Adrenal gland (tissue), 5 donors: ENCODE results near the gene MICU1.
"Not testable (repeated sequence)": the region's sequence is repeated elsewhere in the genome, so short reads cannot be mapped to it uniquely, and the experiment has no call there.

Experiments used
- CTCF ChIP-seq, 6 experiments: fragments of 450-650 bp in 4 of 6; fragments of 200-600 bp in 2 of 6; sonication (generic) in 1 of 6; IDR thresholded peaks; 1 replicate in 5 of 6; 2 replicates in 1 of 6; pipeline versions ENCODE4 v1.5.1 to v1.8.0; 2016 to 2021; ENCODE audit warnings: antibody characterized with exemption in 6 of 6, mild to moderate bottlenecking in 2 of 6, moderate library complexity in 1 of 6
- POLR2A ChIP-seq, 2 donors: fragments of 450-650 bp; IDR thresholded peaks; one replicate each; pipeline ENCODE4 v1.6.1; 2017; ENCODE audit warnings: antibody characterized with exemption in 2 of 2, mild to moderate bottlenecking in 2 of 2, moderate library complexity in 1 of 2
- donor health status: DM: no; HTN: no; CAD: no.

DNA sequence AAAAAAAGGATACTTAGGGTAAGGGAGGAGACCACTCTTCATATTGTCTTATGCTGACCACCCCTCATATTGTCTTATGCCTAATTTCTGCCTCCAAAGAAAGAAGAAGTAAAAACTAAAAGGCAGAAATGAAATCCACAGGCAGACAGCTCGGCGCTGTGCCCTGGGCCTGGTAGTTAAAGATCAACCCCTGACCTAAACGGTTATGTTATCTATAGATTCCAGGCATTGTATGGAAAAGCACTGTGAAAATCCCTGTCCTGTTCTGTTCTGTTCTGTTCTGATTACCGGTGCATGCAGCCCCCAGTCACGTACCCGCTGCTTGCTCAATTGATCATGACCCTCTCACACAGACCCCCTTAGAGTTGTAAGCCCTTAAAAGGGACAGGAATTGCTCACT, 82.0 kb downstream of the MICU1 start:
- TF ChIP-seq POLR2A, CTCF (IDR thresholded peaks at IDR 0.05): not testable (repeated sequence)
